GM19397 (cell line): Measurements from ENCODE around the gene CSH1.
A peak's percentile ranks its signal among the peaks of the same experiment; 100 is the strongest.
"Not testable (repeated sequence)": the region's sequence is repeated elsewhere in the genome, so short reads cannot be mapped to it uniquely, and the experiment has no call there.

ENCODE experiments used
- ATAC-seq: cut with Tn5 transposase; IDR thresholded peaks from one replicate; pipeline ENCODE4 v1.9.1; 2021; ENCODE audit warnings: mild to moderate bottlenecking, moderate library complexity; ENCODE audit not compliant: unreplicated experiment

The CSH1 gene

GRCh38 chr17:63896524-63897354 lies at the start of gene CSH1:
Gene CSH1 (minus strand): TSS chr17:63896574. CDS start chr17:63896511, 63 bp downstream.
- ATAC-seq = not testable (repeated sequence)

- ATAC-seq = no peak
Measured at GRCh38 chr17:63945784-63946439, 49.5 kb upstream of the CSH1 start.

DNA sequence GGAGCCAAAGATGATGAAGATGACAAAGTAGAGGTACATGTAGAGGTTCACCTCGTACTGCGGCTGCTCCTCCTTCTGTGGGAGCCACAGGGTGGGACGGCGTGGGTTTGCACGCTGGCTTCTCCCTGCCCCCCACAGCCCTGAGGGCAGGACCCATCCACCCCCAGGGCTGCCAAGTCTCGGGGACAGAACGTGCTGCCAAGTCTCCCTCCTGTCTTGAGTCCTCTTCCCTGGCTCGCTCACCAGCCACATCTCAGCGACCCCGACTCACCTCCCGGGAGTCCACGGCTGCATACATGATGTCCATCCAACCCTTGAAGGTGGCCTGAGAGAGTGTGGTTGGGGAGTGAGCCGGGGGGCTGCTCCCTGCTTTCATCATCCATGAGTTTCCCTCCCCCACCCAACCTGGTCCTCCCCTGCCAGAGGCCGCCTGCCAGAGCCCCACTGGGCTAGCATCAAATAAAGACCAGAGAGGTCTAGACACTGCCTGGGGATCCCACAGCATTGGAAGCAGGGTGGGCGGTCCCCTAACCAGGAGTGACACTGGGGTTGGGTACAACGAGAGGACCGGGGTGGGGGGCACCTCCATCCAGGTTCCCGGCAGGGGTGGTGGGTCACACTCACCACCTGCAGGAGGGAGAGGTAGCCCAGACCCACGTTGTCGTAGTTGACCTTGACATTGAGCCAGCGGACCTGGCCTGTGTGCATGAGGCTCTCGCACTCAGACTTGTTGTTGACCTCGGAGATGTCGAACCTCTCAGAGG lies 48.5 kb upstream of the CSH1 start:
- no peak for ATAC-seq

DNA sequence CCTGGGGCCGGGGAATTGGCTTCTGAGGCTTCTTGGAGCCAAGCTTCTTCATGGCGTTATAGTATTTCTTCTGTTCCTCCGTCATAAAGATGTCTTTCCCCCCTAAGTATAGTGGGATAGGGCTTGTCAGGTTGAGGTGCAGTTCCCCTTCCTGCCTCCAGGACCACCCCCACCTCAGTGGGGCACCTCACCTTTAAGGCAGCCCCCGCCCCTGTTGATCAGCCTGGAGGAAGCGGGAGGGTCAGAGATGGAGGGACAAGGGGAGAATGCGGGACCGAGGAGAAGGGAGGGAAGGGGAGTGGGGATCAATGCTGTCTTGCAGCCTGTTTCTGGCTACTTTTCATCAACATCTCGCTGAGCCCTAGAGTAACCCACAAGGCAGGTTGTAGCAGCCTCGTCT lies 47.4 kb upstream of the CSH1 start:
- ATAC-seq = no peak

DNA sequence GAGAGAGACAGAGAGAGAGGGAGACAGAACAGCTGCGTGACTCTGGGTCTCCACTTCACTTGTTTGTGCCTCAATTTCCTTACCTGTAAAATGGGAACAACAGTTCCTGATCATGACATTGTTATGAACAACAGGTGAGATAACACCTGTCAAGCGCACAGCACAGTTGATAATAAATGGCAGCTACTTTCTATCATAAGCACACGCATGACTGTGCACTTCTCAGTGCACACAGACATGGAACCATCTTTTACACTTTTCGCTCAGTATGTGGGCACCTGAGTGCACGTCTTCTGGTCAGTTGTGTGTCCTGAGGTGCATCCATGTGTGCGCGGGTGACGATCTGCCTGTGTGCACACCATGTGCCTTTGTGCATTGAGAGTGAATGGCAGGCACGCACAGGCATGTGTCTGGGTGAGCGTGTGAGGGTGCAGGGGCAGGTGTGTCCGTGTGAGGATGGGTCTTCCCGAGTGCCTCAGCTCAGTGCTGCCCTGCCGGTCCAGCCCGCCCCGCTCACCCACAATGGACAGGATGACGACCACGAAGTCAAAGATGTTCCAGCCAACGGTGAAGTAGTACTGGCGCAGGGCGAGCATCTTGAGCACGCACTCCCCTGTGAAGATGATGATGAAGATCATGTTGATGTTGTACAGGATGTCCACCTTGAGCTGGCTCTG lies 46.1 kb upstream of the CSH1 start:
- no peak for ATAC-seq

DNA sequence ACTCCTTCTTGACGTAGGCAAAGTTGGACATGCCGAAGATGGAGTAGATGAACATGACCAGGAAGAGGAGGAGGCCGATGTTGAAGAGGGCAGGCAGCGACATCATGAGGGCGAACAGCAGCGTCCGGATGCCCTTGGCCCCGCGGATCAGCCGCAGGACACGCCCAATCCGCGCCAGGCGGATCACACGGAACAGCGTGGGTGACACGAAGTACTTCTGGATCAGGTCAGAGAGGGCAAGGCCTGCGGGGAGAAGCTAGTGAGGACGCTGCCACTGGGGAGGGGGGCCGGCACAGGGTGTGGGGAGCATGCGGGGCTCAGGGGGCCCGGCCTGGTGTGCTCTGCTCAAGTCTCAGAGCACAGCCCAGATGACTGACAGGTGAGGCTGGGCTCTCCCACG lies 45.4 kb upstream of the CSH1 start:
- no peak for ATAC-seq

GRCh38 chr17:63941162-63941561 lies 44.8 kb upstream of the CSH1 start:
- no peak for ATAC-seq

DNA sequence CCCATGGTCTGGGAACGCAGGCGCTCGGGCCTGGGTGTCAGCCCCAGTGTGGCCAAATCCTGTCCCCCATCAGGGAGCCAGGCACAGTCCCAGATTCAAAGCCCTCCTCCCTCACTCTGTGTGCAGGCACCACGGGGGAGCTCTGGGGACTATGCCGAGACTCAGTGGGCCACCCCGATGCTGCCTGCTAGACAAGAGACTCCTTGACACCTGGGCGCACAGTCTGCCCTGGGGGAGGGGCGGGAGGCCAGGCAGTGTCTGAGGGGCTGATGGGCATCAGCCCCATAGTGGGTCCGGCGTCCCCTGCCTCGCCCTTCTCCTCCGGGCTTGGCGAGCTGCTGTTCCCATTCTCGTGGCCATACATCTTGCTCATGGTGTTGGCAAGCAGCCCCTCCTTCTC lies 44.2 kb upstream of the CSH1 start:
- ATAC-seq = no peak

DNA sequence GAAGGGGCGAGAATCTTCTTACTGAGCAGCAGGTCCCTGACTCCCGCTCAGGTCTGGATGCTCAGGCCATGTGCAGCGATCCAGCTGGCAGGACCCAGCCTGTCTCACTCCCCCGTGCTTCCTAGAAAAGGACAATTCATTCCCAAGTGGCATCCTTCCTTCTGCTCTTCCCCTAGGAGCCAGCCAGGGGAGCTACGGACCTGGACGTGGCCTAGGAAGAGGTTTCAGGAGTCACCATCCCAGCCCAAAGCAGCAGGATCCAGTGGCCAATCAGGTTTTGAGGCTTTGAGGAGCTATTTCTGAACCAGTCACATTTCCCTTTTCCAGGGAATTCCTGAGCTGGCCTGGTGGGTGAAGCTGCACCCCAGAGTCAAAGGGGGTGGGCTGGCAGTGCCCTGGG lies 43.5 kb upstream of the CSH1 start:
- no peak for ATAC-seq

DNA sequence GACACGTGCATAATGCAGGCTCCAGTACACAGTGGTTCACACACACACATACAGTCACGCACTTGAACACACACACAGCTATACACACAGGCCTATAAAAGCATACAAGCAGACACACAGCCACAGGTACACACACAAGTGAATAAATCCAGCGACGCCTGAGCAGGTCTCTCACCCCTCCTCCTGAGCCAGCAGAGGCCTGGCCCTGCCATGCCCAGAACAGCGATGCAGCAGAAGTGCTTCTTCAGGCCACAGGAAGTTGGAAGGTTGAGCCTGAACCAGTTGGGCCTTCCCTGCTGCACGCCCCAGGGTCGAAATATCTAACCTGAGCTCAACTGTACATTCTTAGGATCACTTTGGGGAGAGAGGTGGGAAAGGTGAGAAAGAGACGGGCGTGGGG lies 43.0 kb upstream of the CSH1 start:
- no peak for ATAC-seq

GRCh38 chr17:63937920-63938319 lies 41.5 kb upstream of the CSH1 start:
- ATAC-seq = no peak

GRCh38 chr17:63937319-63937718 lies 40.9 kb upstream of the CSH1 start:
- ATAC-seq = no peak

DNA sequence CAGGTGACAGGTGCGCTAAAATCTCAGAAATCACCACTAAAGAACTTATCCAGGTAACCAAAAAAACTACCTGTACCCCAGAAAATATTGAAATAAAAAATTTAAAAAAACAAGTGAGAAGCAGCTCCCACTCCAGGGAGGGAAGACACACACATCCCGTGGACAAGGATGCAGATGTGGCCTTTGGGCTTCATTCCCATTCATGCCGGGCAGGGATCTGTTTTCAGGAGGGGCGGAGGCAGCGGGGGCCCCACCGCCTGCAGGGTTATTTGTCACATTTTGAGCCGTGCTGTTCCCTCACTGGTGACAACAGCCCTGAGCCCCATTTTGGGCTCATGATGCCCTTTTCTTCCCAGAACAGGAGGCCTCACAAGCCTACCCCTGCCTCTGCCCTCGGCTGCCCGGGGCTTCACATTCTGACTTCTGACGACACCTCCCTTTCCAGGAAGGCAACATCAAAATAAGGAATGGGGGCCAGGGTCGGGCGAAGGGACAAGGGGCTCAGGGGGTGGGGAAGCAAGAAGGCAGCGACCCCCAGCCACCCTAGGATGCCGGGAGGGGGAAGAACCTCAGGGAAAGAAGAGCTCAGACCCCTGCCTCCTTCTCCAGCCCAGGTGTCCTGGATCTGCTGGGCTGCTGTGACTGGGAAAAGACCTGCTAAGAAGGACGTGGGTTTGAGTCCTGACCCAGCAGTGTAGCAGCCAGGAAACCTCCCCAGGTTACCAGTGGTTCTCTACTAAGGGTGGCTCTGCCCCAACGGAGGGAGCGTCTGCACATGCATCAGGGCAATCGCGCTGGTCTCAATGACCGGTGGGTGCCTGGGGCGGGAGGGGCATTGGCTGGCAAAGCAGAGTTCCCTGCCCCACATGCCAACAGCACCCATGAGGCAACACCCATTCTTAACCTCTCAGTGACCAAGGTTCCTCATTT lies 38.1 kb upstream of the CSH1 start:
- ATAC-seq = no peak

DNA sequence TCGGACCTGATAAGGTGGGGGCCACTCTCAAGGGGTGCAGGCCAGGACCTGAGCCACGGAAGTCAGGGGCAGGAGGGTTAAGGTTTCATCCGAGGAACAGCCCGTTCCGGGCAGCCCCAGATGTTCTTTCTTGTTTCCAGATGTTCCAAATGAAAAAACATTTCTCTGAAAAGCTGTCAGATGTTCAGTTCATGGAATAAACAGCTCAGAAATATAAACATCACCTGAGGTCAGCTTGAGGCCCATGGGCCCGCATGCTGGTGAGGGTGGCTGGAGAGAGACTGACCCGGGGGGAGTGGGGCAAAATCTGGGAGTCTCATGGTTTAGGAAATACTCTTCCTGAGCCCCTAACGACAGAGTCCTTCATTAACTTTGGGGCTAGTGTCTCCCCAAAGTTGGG lies 37.2 kb upstream of the CSH1 start:
- ATAC-seq = no peak

GRCh38 chr17:63932721-63933120 lies 36.3 kb upstream of the CSH1 start:
- no peak for ATAC-seq

DNA sequence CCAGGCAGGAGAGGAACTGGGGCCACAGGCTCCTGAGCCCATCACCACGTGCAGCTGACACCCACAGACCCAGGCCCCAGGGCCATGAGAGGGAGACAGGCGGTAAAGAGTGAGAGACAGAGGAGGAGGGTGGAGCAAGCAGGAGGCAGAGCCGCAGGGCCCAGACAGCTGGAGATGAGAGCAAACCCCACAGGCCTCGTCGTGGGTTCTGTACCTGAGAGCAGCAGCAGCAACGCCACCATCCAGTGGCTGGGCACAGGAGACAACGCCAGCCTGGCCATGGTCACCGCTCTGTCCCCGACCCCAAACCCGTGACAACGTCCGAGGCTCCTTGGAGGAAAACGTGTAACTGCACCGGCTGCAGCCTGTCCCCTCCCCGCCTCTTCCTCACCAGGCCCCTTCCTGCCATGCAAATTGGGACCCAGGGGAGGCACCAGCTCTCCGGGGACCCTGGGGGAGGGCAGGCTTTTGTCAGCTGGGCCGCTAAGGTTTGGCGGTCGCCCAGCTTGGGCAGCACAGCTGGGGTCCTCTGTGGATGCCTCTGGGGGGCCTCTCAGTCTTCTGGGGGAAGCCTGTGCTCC lies 35.7 kb upstream of the CSH1 start, which contains the start of gene CD79B:
TSS of gene CD79B (minus strand) at position 351 of the 581 bp plus-strand sequence. CDS start at position 281, 70 bp downstream.
- ATAC-seq = peak; percentile 76

DNA sequence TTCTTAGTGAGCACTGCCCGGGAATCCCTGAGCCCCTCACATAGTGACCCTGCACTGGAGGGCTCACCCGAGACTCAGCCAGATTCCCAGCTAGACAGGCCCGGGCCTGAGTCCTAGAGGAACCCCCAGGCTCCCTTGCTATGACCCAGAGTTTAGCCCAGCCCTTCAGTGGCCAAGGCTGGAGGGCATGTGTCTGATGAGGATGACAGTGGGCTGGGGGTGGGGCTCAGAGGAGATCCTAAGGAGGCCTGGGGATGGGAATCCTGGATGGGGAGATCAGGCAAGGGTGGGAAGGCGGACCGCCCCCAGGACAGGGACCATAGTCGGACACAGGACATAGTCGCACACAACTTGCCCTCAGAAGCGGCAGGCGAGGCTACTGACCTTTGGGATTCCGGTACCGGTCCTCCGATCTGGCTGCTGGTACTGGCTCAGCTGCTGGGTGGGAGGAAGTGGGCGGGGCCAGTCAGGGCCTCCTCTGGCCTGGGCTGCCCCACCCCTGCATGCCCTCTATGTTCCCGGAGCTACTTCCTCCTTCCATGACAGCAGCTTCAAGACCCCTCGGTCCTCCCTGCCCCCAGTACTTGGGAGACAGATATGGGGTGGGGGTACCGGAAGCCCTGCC lies 34.7 kb upstream of the CSH1 start:
- no peak for ATAC-seq

- ATAC-seq = no peak
Measured at GRCh38 chr17:63929860-63930766, 33.7 kb upstream of the CSH1 start.
